H1 (cell line): ENCODE data around the gene GABRA4. TPM values are rescaled to one million over a fixed set of nuclear protein-coding genes. Genes with fewer than 3 reads are reported as not detected.

Experiments
- CHD7 ChIP-seq: fragments of 300-600 bp; sonication (generic); IDR thresholded peaks from 2 replicates; pipeline ENCODE4 v1.7.1; 2012; ENCODE audit warnings: low read length, moderate library complexity, mild to moderate bottlenecking, inconsistent platforms; ENCODE audit not compliant: insufficient replicate concordance
- HDAC6 ChIP-seq: IDR thresholded peaks from one replicate; pipeline ENCODE4 v1.7.1; 2012; ENCODE audit warnings: low read depth, mild to moderate bottlenecking, inconsistent platforms, low read length, moderate library complexity
- MAFK ChIP-seq: IDR thresholded peaks from 2 replicates; pipeline ENCODE4 v1.6.1; 2012; ENCODE audit warnings: low read depth, mild to moderate bottlenecking, improper control_type of control experiment, low read length
- POU5F1 ChIP-seq: IDR thresholded peaks from 2 replicates; pipeline ENCODE4 v1.6.1; 2011; ENCODE audit warnings: low read depth, mild to moderate bottlenecking, low read length, moderate library complexity
- TAF1 ChIP-seq: IDR thresholded peaks from 2 replicates; pipeline ENCODE4 v1.6.1; 2011; ENCODE audit warnings: mild to moderate bottlenecking, low read depth, low read length
- polyA plus RNA-seq, 7 experiments: library from polyadenylated mRNA; depleted of rRNA in 3 of 7; stranded (reverse) in 5 of 7; unstranded in 2 of 7; fragments of >200 nt in 5 of 7; fragments of 200-250 nt in 2 of 7; gene quantifications; 1 replicate in 5 of 7; 2 replicates in 1 of 7; 4 replicates in 1 of 7; pipeline versions ENCODE4 v1.2.1 to v1.2.3, GENCODE V29; 2011 to 2013; ENCODE audit warnings: missing spikeins in 2 of 7, mixed read lengths in 2 of 7
- total RNA-seq: library from RNA; stranded (reverse); fragmentation: NEBNext Ultra II Directional; extraction: Animal tissue kit (Norgen Biotek cat#: 25700); gene quantifications from 2 replicates; pipeline ENCODE4 v1.2.1, GENCODE V29; 2021

Gene GABRA4
- total and polyA plus RNA-seq, 2 of the 8 experiments (the other 6 are each of a cell fraction or from before 2014, with no cell fraction given), result 0.09 to 0.37 TPM

GRCh38 chr4:46950826-46951225 lies 42.6 kb downstream of the GABRA4 start (continued):
- TF ChIP-seq CHD7 (no peak), HDAC6 (no peak), TAF1 (no peak), MAFK (no peak), POU5F1 (no peak)
